RPMI7951 (cell line): ENCODE data around the gene ACADL. TPM values are rescaled to one million over a fixed set of nuclear protein-coding genes. Genes with fewer than 3 reads are reported as not detected.
A peak's percentile ranks its signal among the peaks of the same experiment; 100 is the strongest.

Experiments
- DNase-seq: peaks from one replicate; pipeline ENCODE4 v3.0.0-alpha.2; 2012; ENCODE audit warnings: low read depth
- total RNA-seq: library from RNA; depleted of rRNA; stranded (reverse); fragments of >200 nt; shearing (Covaris generic); gene quantifications from 2 replicates; pipeline ENCODE4 v1.2.3, GENCODE V29; 2014; rRNA removed

ACADL gene
- total RNA-seq, 1 experiment from 2014 or later, result not detected

DNA sequence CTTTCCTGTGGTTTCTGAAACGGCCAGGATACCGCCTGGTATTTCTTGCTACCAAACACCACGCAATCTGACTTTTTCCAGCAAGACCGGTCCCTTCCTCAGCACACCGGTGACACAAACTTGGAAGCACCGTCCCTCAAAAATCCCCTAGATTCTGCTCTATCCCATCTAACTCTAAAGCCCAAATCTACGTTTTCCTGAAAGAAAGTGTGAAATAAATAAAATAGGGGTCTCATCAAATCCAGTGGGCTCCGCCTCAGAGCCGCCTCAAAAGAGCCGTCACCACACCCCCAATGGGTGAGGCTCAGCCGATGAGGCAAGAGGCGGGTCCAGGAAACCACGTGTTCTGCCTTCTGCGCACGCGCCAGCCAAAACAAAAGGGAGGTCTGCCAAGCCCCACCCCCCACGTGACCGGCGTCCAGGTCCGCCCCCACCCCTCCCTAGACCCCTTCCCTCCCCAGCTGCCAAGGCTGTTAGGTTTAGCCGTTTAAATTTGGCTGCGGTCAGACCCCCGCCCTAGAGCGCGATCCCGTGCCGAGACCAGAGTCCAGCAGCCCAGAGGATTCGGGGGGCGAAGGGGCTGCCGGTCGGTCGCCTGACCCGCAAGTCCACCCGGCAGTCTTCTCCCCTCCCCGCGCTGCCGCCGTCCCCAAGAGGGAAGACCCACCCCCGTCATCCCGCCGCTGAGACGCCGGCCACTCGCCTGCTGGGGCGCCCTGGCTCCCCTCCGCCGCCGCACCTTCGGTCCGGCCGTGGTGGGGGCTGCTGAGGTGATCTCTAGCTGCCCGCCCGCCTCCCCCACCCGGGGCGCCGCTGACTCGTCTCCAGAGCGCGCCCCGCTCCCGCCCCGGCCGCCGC, 54.6 kb downstream of the ACADL start:
- peak; percentile 93 for DNase-seq

DNA sequence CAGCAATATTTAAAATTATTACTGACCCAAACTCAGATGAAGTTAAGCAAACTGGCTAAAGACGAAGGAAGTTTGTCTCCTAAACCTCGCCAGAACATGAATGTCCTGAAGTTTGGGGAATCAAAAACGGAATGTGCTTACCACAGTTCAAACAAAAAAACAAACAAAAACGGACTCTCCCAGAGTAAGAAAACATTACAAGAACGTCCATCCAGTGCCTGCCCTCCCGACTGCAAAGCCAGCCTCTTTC, 55.1 kb downstream of the ACADL start:
- DNase-seq, result no peak

DNA sequence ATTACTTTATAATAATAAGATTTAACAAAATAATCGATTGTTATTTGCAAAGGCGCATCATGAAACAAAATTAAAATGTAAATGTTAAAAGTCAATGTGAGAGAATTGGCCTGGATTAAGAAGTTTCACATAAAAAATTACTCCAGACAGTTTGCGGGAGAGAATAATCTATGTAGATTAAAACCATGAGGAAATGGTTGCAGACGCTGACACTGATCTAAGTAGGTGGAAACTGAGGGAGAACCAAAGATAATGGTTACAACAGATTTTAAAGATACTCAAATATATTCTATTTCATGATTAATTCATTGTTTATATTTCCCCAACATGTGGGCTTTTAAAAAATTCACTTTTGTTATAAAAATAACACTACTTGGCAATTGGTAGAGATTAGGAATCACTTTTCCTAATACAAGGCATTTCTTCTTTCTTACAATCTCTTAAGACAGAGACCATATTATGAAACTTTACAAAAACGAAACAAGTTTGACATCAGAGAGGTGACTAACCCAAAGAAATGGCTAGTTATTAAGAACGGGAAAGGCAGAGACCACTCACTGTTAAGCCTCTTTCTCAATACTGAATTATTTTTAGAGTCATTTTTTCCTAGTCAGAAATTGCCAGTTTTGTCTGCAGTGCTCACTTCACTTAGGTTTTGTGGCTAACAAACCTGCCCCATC, 55.6 kb downstream of the ACADL start:
- peak; percentile 64 for DNase-seq

DNA sequence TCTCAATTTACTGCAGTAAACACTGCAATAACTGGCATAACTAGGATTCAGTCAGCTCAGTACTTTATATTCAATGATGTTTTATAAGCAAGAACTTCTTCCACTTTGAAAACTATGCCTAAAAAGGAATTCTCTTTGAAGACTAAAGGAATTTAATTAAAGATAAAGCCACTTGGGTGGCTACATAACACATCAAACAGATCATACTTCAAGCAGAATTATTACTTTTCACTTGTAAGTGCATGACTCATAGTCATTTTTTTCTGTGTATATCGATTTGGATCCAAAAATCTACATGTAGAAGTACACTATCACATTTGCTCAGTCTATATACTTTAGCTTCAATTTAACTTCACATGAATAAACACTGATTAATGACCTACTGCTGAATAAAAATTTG, 58.0 kb downstream of the ACADL start:
- DNase-seq, result no peak

DNA sequence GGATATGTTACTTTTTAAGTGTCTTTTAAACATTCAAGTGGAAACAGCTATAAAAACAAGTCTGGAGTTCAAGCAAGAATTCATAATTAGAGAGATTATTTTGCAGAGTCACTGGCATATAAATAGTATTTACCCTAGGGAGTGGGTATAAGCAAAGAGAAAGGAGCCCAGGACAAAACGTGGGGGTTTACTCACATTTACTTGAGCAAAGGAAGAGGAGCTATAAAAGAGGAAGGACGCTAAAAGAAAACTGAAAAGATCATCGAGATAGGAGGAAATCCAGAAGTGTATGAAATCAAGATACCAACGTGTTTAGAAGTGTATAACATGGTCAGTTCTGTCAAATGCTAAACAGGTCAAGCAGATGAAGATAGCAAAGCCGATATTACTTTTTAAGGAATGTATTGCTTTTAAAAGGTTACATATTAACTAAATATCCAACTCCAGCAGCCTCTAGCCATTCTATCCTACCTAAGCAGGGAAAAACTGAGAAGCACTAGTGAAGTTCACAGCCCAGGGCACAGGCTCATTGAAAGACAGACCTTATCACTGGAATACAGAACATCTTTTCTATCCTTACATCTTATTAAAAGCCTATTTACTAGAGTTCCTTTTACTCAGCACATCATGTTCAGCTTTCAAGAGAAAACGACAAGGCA, 62.7 kb downstream of the ACADL start:
- DNase-seq, result no peak

DNA sequence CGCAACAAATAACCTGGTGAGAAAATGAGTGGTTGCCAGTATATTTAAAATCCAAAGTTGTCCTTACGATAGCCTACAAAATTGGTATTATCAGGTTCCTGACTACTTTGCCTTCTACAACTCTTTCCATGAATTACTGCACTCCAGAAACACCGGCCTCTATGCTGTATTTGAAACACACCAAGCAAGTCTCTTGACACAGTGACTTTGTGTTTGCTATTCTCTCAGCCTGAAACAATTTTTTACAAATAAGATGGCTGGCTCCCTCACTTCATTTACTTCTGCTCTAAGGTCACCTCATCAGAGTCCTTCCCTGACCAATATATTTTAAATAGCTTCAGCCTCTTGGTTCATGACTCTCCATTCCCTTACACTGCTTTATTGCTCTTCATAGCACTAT, 66.2 kb downstream of the ACADL start:
- no peak for DNase-seq

DNA sequence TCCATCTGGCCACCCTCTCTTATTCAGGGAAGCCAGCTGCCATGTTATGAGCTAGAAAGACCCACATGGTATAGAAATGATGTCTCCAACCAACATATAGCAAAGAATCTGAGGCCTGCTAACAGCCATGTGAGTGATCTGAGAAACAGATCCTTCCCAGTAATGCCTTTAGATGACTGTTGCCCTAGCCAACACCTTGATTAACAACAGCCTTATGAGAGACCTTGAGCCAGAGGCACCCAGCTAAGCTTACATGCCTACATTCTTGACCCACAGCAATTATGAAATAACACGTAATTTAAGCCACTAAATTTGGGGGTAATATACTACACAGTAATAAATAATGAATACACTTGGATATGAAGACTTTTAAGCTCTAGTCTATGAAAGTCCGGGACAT, 67.0 kb downstream of the ACADL start:
- no peak for DNase-seq

DNA sequence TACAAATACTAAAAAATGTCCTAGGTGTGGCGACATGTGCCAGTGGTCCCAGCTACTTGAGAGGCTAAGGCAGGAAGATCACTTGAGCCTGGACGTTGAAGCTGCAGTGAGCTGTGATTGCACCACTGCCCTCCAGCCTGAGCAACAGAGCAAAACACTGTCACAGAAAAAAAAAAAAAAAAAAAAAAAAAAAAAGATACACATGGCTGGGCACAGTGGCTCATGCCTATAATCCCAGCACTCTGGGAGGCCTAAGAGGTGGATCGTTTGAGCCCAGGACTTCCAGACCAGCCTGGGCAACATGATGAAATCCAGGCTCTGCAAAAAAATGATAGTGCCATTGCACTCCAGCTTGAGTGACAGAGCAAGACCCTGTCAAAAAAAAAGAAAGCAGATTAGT, 67.7 kb downstream of the ACADL start:
- DNase-seq, result no peak

DNA sequence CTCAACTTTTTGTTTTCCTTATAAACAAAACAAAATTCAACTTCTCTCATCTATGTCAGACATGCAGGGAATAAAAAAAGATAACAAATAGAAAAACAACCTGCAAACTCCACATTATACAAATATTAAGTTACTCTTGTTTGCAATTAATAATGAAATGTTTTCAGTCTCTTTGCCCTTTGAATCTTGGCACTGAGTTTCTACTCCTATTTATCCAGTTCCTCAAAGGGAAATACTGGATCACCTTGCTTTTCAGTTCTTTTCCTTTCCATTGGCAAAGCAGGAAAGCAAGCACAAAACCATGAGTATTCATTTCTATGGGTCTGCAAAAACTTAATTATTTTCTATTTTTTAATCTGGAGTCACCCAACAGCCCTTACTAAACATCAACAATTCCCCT, 77.6 kb downstream of the ACADL start:
- DNase-seq, result no peak

Other genes with a start within 250 kb of the ACADL start
- 120 and 149 TPM in 2 replicates for gene RPE, start 222.8 kb downstream of the ACADL start, total RNA-seq
- gene KANSL1L, start 54.0 kb downstream of the ACADL start, total RNA-seq, result 19.2 and 25.3 TPM in 2 replicates
- not detected in 2 replicates for gene MYL1, start 89.7 kb upstream of the ACADL start, total RNA-seq